Mesendoderm (in vitro differentiated cells): Measurements from ENCODE around the gene PTPA.

Experiments
- DNase-seq: peaks from one replicate; pipeline ENCODE4 v3.0.0; 2013
- H2AK5ac ChIP-seq: 2 replicates; pipeline ENCODE4 v1.6.1; 2013; ENCODE audit warnings: low read length, inconsistent platforms
- H2BK120ac ChIP-seq: 2 replicates; pipeline ENCODE4 v1.6.1; 2013; ENCODE audit warnings: low read depth, mild to moderate bottlenecking, low read length, moderate library complexity, mixed read lengths
- H2BK15ac ChIP-seq: replicated peaks from 2 replicates; pipeline ENCODE4 v1.6.1; 2013; ENCODE audit warnings: low read depth, mild to moderate bottlenecking, moderate library complexity
- H2BK5ac ChIP-seq: 2 replicates; pipeline ENCODE4 v1.6.1; 2013; ENCODE audit warnings: low read length, inconsistent platforms
- H3K18ac ChIP-seq: 2 replicates; pipeline ENCODE4 v1.6.1; 2013; ENCODE audit warnings: mild to moderate bottlenecking, low read length, mixed read lengths
- H3K23ac ChIP-seq: one replicate; pipeline ENCODE4 v1.6.1; 2013; ENCODE audit warnings: low read length
- H3K27ac ChIP-seq: 2 replicates; pipeline ENCODE4 v1.5.1; 2013; ENCODE audit warnings: low read depth, mild to moderate bottlenecking, inconsistent platforms, low read length, moderate library complexity
- H3K27me3 ChIP-seq: 2 replicates; pipeline ENCODE4 v1.6.1; 2013; ENCODE audit warnings: low read length, control low read depth, mild to moderate bottlenecking, inconsistent platforms; ENCODE audit not compliant: insufficient read depth, poor library complexity
- H3K36me3 ChIP-seq: 2 replicates; pipeline ENCODE4 v1.6.1; 2013; ENCODE audit warnings: low read length, inconsistent platforms; ENCODE audit not compliant: control insufficient read depth, insufficient read depth
- H3K4ac ChIP-seq: one replicate; pipeline ENCODE4 v1.6.1; 2013; ENCODE audit warnings: low read depth, mild to moderate bottlenecking, low read length, moderate library complexity
- H3K4me1 ChIP-seq: 2 replicates; pipeline ENCODE4 v1.6.1; 2013; ENCODE audit warnings: low read depth, low read length, inconsistent platforms; ENCODE audit not compliant: control insufficient read depth
- H3K4me2 ChIP-seq: 2 replicates; pipeline ENCODE4 v1.6.1; 2013; ENCODE audit warnings: low read length
- H3K4me3 ChIP-seq: 2 replicates; pipeline ENCODE4 v1.5.1; 2013; ENCODE audit warnings: mild to moderate bottlenecking, low read length
- H3K56ac ChIP-seq: one replicate; pipeline ENCODE4 v1.6.1; 2013; ENCODE audit warnings: low read length
- H3K79me1 ChIP-seq: 2 replicates; pipeline ENCODE4 v1.6.1; 2013; ENCODE audit warnings: low read length, inconsistent platforms
- H3K79me2 ChIP-seq: 2 replicates; pipeline ENCODE4 v1.6.1; 2013; ENCODE audit warnings: mild to moderate bottlenecking, low read length; ENCODE audit not compliant: control insufficient read depth, insufficient read depth
- H3K9ac ChIP-seq: 2 replicates; pipeline ENCODE4 v1.6.1; 2013; ENCODE audit warnings: low read length, inconsistent platforms
- H4K5ac ChIP-seq: one replicate; pipeline ENCODE4 v1.6.1; 2013; ENCODE audit warnings: low read length
- H4K8ac ChIP-seq: one replicate; pipeline ENCODE4 v1.6.1; 2013; ENCODE audit warnings: low read depth, mild to moderate bottlenecking, control low read depth, low read length, moderate library complexity
- WGBS: extraction: QIAGEN DNeasy Blood & Tissue Kit; methylation state at CpG from one replicate; pipeline ENCODE4 v1.1.7; 2013; ENCODE audit warnings: low lambda C conversion rate, missing lambda C conversion rate; ENCODE audit not compliant: insufficient coverage; ENCODE audit errors: extremely low coverage; 5-methylcytosine and 5-hydroxymethylcytosine counted together

PTPA gene

DNA sequence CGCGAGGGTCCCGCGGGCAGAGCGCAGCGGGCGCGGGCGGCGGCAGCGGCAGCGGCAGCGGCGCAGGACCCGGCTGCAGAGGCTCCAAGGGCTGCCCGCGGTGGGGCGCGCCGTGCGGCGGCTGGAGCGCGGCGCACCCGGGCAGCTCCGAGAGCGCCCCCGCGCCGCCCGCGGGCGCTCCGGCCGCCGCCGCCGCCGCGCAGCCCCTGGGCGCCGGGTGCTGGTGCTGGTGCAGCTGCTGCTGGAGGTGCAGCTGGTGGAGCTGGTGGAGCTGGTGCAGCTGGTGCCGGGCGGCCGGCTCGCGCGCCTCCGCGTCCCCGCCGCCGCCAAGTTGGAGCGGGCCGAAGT lies 66.2 kb downstream of the PTPA start:
- no peak overlapping the region for H2BK120ac ChIP-seq
- H3K79me1 ChIP-seq, result no peaks in the 10 kb centered on the region
- peak overlapping the region; percentile 87 for H3K4me2 ChIP-seq
- H3K36me3 ChIP-seq, result no peaks in the 10 kb centered on the region
- no peak overlapping the region for H2BK5ac ChIP-seq
- peak overlapping the region; percentile 95 for H3K9ac ChIP-seq
- H3K23ac ChIP-seq, result peak overlapping the region; percentile 98
- H4K5ac ChIP-seq, result no peak overlapping the region
- no peaks in the 10 kb centered on the region for H3K27me3 ChIP-seq
- no peak overlapping the region for H2AK5ac ChIP-seq
- no CpG with 5 or more reads among the region's 56 CpGs for WGBS
- DNase-seq, result no peak
- peak overlapping the region; percentile 99 for H3K56ac ChIP-seq
- peaks cover 3% of the 10 kb centered on the region for H3K4me1 ChIP-seq
- H3K4ac ChIP-seq, result no peak overlapping the region
- H2BK15ac ChIP-seq, result no peak overlapping the region
- H3K79me2 ChIP-seq, result peaks cover 8% of the 10 kb centered on the region
- H3K4me3 ChIP-seq, result peak overlapping the region; percentile 78
- H3K18ac ChIP-seq, result peak overlapping the region; percentile 57
- H3K27ac ChIP-seq, result peak overlapping the region; percentile 31
- no peak overlapping the region for H4K8ac ChIP-seq

DNA sequence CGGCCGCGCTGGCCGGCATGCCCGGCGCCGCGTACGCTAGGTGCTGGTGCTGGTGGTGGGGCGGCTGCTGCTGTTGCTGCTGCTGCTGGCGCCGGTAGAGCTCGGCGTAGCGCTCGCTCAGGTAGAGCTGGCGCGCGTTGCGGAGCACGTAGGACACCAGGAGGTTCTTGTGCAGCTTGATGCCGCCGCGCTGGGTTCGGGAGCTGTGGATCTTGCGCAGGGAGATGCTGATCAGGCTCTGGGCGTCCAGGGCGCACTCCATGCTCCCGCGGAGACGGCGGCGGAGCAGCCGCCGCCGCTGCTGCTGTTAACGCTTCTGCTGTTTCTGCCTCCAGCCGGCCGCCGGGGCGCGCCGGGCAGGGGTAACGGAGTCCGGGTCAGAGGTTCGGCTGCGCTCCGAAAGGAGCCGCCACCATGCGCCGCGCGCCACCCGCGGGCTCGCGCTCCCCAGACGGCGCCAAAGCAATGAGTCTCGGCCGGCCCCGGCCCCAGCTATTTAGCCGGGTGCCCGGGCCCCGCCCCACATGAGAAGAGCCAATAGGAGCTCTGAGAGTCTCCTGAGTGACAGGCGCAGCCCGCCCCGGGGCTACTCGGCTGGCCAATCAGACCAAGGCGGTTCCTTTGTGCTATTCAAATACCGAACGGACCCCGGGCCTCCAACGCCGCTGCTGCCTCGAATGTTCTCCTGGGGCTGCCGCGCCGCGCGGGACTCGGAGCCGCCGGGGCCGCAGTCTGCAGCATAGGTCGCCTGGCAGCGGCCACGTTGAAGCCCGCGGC lies 66.8 kb downstream of the PTPA start, which contains the start of gene IER5L:
TSS of gene IER5L (minus strand) at position 471 of the 777 bp plus-strand sequence. CDS start at position 262, 209 bp downstream.
- Histone ChIP-seq H3K79me2 (peaks cover 8% of the 10 kb centered on the region), H4K8ac (no peak within 1 kb of the TSS), H3K56ac (peak within 1 kb of the TSS; percentile 99), H3K4me3 (peak within 1 kb of the TSS; percentile 80), H2BK5ac (no peak within 1 kb of the TSS), H3K4me2 (peak within 1 kb of the TSS; percentile 92), H3K4me1 (peaks cover 3% of the 10 kb centered on the region), H3K9ac (peak within 1 kb of the TSS; percentile 95), H2BK120ac (no peak within 1 kb of the TSS), H3K79me1 (no peaks in the 10 kb centered on the region), H3K27ac (peak within 1 kb of the TSS; percentile 58), H2BK15ac (no peak within 1 kb of the TSS), H3K18ac (peak within 1 kb of the TSS; percentile 57), H3K27me3 (no peaks in the 10 kb centered on the region), H4K5ac (no peak within 1 kb of the TSS), H3K23ac (peak within 1 kb of the TSS; percentile 98), H2AK5ac (no peak within 1 kb of the TSS), H3K4ac (no peak within 1 kb of the TSS), H3K36me3 (no peaks in the 10 kb centered on the region)
- no CpG with 5 or more reads among the region's 90 CpGs for WGBS
- peak; percentile 98 for DNase-seq

DNA sequence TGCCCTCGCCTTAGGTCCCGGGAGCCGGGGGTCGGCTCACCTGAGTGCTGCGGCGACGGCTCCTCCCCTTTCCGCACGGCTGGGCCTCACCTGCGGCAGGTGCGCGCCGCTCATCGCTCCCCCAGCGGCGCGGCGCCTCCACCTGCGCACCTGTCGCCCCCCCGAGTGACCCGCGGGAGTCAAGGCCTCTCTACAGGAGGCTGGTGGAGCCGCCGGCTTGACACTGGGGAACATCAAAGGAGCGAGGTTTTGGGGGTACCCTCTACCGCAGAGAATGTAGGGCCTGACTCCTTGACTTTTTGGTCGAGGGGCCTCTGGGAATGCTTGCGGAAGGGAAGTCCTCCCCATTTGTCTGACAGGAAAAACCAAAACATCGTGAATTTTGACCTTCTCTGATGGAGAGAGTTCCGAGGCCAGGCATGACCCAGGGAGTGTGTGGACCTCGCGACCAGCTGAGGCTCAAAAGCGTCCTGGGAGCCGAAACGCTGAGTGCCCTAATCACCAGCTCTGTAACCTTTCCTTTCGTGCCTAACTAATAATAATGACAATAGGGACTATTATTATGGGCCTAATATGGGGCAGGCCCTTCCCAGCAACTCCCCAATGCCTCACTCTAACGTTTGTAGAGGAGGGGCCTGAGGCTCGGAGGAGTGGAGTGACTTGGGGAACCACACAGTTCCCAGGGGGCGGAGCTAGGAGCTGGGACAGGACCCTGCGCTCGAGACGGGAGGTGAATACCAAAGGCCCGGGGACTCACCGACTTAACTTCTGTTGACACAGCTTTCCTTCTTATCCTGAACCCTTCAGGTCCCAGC lies 67.6 kb downstream of the PTPA start:
- no peak overlapping the region for H3K27ac ChIP-seq

DNA sequence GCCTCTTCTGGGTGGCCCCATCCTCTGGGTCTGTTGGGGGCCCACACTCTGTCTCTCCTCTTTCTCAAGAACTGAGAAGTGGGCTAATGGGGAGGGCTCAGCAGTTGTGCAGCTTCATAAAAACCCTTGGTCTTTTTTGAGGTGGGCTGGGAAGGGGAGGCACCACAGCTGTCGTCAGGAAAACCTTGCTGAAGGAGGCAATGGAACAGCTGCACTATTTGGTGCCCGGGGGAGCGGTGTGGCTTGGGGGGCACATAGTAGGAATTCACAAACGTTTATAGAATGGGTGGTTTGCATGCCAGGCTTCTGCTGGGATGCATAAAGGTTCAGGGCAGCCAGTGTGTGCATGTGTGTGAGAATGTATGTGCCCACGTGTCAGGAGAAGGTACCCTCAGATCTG lies 70.0 kb downstream of the PTPA start:
- Histone ChIP-seq H3K4me1 (peaks cover 3% of the 10 kb centered on the region), H3K4ac (no peak overlapping the region), H3K23ac (no peak overlapping the region), H2BK5ac (no peak overlapping the region), H2AK5ac (no peak overlapping the region), H4K5ac (no peak overlapping the region), H3K27me3 (no peaks in the 10 kb centered on the region), H2BK15ac (no peak overlapping the region), H3K18ac (no peak overlapping the region), H3K36me3 (no peaks in the 10 kb centered on the region), H3K79me2 (peaks cover 8% of the 10 kb centered on the region), H4K8ac (no peak overlapping the region), H3K9ac (no peak overlapping the region), H3K56ac (no peak overlapping the region), H3K4me2 (no peak overlapping the region), H2BK120ac (no peak overlapping the region), H3K79me1 (no peaks in the 10 kb centered on the region), H3K4me3 (no peak overlapping the region), H3K27ac (no peak overlapping the region)
- no CpG with 5 or more reads among the region's 5 CpGs for WGBS
- DNase-seq, result no peak

More for the DNA sequence above, 67.6 kb downstream of the PTPA start:
- peak overlapping the region; percentile 75 for H3K4me2 ChIP-seq
- no peak overlapping the region for H4K8ac ChIP-seq
- H3K79me1 ChIP-seq, result no peaks in the 10 kb centered on the region
- peak overlapping the region; percentile 28 for H3K56ac ChIP-seq
- H3K23ac ChIP-seq, result no peak overlapping the region
- no CpG with 5 or more reads among the region's 45 CpGs for WGBS
- H3K18ac ChIP-seq, result no peak overlapping the region
- H3K9ac ChIP-seq, result peak overlapping the region; percentile 44
- no peak overlapping the region for H2AK5ac ChIP-seq
- peaks cover 3% of the 10 kb centered on the region for H3K4me1 ChIP-seq
- peak; percentile 89 for DNase-seq
- H3K36me3 ChIP-seq, result no peaks in the 10 kb centered on the region
- no peak overlapping the region for H4K5ac ChIP-seq
- no peak overlapping the region for H3K4me3 ChIP-seq
- no peak overlapping the region for H3K4ac ChIP-seq
- H2BK15ac ChIP-seq, result no peak overlapping the region
- H2BK5ac ChIP-seq, result no peak overlapping the region
- peaks cover 8% of the 10 kb centered on the region for H3K79me2 ChIP-seq
- no peaks in the 10 kb centered on the region for H3K27me3 ChIP-seq
- H2BK120ac ChIP-seq, result no peak overlapping the region

DNA sequence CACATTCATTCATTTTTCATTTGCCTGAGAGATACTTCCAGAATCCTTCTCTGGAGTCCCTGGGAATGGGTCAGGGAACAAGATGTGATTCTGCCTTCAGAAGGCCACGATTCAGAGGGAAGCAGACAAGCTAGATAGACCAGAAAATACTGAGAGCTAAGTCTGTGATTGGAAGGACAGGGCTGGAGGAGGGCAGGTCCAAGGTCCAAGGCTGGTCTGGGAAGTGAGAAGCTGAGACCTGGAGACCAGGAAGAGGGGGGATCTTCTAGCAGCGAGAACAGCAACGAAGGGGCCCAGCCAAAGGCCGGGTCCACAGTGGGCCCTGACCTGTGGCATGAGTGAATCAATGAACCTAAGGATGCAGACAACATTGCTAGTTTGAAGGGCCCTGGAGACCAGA lies 70.9 kb downstream of the PTPA start:
- no CpG with 5 or more reads among the region's 4 CpGs for WGBS

More for the DNA sequence above, 70.9 kb downstream of the PTPA start:
- H3K4me1 ChIP-seq, result peaks cover 3% of the 10 kb centered on the region
- H3K36me3 ChIP-seq, result no peaks in the 10 kb centered on the region
- no peaks in the 10 kb centered on the region for H3K27me3 ChIP-seq
- H2BK15ac ChIP-seq, result no peak overlapping the region
- H3K79me1 ChIP-seq, result no peaks in the 10 kb centered on the region
- H4K5ac ChIP-seq, result no peak overlapping the region
- no peak overlapping the region for H3K9ac ChIP-seq
- peaks cover 3% of the 10 kb centered on the region for H3K79me2 ChIP-seq
- no peak overlapping the region for H2AK5ac ChIP-seq
- no peak overlapping the region for H3K56ac ChIP-seq
- H3K23ac ChIP-seq, result no peak overlapping the region
- no peak overlapping the region for H2BK120ac ChIP-seq
- H3K4me3 ChIP-seq, result no peak overlapping the region
- H2BK5ac ChIP-seq, result no peak overlapping the region
- H3K4me2 ChIP-seq, result no peak overlapping the region
- no peak overlapping the region for H3K4ac ChIP-seq
- no peak overlapping the region for H3K27ac ChIP-seq
- no peak overlapping the region for H3K18ac ChIP-seq
- H4K8ac ChIP-seq, result no peak overlapping the region
- no peak for DNase-seq
